Retinal pigment epithelial cell (primary cell): ENCODE measurements around the gene CACNA2D3.

Source experiments
- DNase-seq: peaks from one replicate; pipeline ENCODE4 v3.0.0-alpha.2; 2010; ENCODE audit warnings: low read depth
- H3K4me3 ChIP-seq: 2 replicates; pipeline ENCODE4 v1.5.1; 2011; ENCODE audit warnings: mild to moderate bottlenecking, low read length, control low read depth, moderate library complexity
- CTCF ChIP-seq: conservative IDR thresholded peaks from 2 replicates; pipeline ENCODE4 v1.5.1; 2011; ENCODE audit warnings: low read depth, low read length, control low read depth, inconsistent platforms

Gene CACNA2D3

DNA sequence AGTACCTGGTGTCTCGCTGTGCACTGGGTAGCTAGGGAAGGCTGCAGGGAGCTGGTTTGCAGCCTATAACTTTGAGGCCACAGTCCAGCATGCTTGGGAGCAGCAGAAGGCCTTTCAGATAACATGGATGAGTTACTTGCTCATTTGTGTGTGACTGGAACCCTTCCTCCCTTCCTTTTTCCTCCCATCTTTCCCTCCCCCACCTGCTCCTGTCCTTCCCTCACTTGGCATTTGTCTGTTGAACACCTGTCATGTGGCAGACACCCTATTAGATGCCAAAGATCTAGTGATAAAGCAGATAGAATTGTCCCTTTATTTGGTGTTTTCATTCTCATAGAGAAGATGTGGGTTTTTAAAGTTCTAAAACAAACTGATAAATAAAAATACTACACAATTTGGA, 733.9 kb downstream of the CACNA2D3 start:
- no peak for DNase-seq
- no peak for TF ChIP-seq CTCF
- no peak overlapping the region for H3K4me3 ChIP-seq

- no peak overlapping the region for H3K4me3 ChIP-seq
- peak; percentile 33 for DNase-seq
- no peak for TF ChIP-seq CTCF
These were observed 735.0 kb downstream of the CACNA2D3 start for GRCh38 chr3:54857343-54857742.

GRCh38 chr3:54858093-54858785, 735.9 kb downstream of the CACNA2D3 start:
- DNase-seq = no peak
- H3K4me3 ChIP-seq = no peak overlapping the region
- TF ChIP-seq CTCF = no peak

GRCh38 chr3:54859184-54859583, 736.8 kb downstream of the CACNA2D3 start:
- no peak for TF ChIP-seq CTCF
- H3K4me3 ChIP-seq = no peak overlapping the region
- DNase-seq = peak; percentile 97

DNA sequence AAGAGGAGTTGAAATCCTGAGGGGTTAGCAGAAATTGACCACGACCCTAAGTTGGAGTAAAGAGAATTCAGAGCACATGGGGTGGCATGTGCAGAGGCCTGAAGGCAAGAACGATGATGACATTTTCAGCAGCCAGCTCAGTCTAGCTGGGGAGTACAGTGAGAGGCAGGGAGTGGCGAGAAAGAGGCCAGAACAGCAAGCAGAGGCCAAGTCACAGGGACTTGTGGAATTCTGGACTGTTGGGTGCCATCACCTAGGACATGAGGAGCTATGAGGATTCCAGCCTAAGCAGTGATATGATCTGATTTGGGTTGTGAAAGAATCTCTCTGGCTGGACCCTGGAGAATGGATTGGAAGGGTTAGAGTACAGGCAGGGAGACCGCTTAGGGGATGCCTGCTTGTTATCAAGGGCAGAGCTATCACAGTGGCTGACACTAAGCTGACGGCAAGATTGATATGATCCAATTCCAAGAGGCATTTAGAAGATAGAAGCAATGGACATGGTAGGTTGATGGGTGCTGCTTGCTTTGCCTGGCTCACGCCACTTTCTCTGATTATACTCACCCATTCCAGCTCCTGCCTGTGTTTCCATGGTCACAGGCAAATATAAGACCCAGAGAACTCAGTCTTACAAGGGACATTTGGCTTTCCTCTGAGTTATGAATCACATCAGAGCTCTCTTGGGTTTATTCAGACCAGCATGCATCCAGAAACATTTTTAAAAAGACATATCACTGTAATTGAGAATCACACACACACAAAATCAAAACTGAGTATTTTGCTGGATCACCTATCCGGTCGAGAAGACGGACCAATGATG, 739.1 kb downstream of the CACNA2D3 start:
- no peak for TF ChIP-seq CTCF
- no peak for DNase-seq
- no peak overlapping the region for H3K4me3 ChIP-seq

DNA sequence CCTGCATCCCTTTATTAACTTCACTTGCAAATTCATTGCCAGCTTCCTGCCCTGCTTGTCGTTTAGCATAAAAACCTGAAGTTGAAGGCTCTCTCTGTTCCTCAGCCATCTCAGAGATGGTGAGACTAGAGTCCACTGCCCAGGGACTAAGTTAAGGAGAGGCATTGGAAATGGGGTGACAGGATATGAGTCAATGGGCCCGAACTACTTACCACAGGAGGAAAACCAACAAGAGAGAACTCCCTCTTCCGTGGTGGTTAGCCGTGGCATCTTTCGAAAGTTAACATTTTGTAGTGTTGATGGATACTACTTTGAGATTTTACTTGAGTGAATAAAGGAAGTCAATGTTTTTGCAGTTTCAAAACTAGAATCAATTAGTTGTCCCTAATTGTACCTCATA, 740.2 kb downstream of the CACNA2D3 start:
- no peak for DNase-seq
- TF ChIP-seq CTCF = no peak
- no peak overlapping the region for H3K4me3 ChIP-seq

DNA sequence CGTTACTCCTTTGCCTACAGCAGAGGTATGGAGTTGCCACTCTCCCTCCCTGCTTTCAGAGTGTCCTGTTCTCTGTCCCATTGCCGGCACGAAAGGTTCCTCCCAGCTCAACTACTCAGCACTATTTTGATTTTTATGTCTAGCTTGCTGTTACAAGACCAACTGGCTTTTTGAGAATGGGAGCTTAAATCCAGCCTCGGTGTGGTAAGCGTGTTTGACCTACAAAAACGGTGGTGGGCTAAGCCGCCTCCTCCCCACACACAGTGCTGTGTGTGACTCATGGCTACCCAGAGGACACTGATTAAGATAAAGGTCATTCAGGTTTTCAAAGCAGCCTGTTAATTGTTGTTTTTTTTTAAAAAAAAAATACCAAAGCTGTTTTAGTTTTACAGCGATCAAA, 741.0 kb downstream of the CACNA2D3 start:
- DNase-seq = peak; percentile 65
- H3K4me3 ChIP-seq = no peak overlapping the region

More for the DNA sequence above, 741.0 kb downstream of the CACNA2D3 start:
- TF ChIP-seq CTCF = no peak
